ENCODE measurements around the gene RIPOR3. TPM values are rescaled to one million over a fixed set of nuclear protein-coding genes. Genes with fewer than 3 reads are reported as not detected.
A peak's percentile ranks its signal among the peaks of the same experiment; 100 is the strongest.

The RIPOR3 gene
- total RNA-seq, 1 donor from 2014 or later: not detected

DNA sequence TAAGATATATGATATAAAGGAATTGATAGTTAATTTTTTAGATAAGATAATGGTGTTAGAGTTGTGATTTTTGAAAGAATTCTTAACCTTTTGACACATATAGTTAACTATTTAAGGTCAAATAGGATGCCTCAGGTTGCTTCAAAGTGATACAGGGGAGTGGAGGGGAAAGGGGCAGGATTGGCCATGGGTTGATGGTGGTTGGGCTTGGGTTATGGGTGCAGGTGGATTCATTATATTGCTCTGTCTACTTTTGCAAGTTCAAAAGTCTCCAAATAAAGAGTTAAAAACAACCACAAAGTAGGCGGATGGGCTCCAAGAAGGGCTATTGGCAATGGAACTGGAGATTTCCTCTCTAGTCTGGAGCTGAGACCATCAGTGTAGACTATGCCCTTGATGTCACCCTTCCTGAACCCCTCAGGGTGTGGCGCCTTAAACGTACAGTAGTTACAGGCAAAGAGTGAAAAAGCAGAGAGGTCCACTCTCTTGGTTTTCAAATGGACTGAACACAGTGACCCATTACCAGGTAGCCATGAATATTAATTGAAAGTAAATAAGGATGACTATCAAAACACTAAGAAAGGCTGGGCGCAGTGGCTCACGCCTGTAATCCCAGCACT is 100.0 kb downstream of the RIPOR3 start:
- Mint-ChIP-seq H3K4me3 (no peak overlapping the region), H3K27me3 (ENCODE audit: insufficient read depth) (no peaks in the 10 kb centered on the region), H3K27ac (no peak overlapping the region), H3K4me1 (ENCODE audit: low read depth) (no peaks in the 10 kb centered on the region), H3K9me3 (no peaks in the 10 kb centered on the region), H3K36me3 (ENCODE audit: low read depth) (peaks cover 7% of the 10 kb centered on the region)
- intact Hi-C loops (cut with micrococcal nuclease): no loop called here
- no peak for DNase-seq (ENCODE audit: low spot score)

- no peaks in the 10 kb centered on the region for H3K9me3 Mint-ChIP-seq
- intact Hi-C loops (cut with micrococcal nuclease): no loop called here
- H3K27ac Mint-ChIP-seq: no peak overlapping the region
- H3K4me3 Mint-ChIP-seq: no peak overlapping the region
- peaks cover 7% of the 10 kb centered on the region for H3K36me3 Mint-ChIP-seq (ENCODE audit: low read depth)
- DNase-seq (ENCODE audit: low spot score): no peak
- H3K27me3 Mint-ChIP-seq (ENCODE audit: insufficient read depth): no peaks in the 10 kb centered on the region
- no peaks in the 10 kb centered on the region for H3K4me1 Mint-ChIP-seq (ENCODE audit: low read depth)
These were observed 101.0 kb downstream of the RIPOR3 start for GRCh38 chr20:50590348-50590664.

GRCh38 chr20:50589548-50590347 is 101.6 kb downstream of the RIPOR3 start:
- no peak for DNase-seq (ENCODE audit: low spot score)
- Mint-ChIP-seq H3K9me3 (no peaks in the 10 kb centered on the region), H3K4me3 (no peak overlapping the region), H3K27ac (no peak overlapping the region), H3K27me3 (ENCODE audit: insufficient read depth) (no peaks in the 10 kb centered on the region), H3K4me1 (ENCODE audit: low read depth) (no peaks in the 10 kb centered on the region), H3K36me3 (ENCODE audit: low read depth) (peaks cover 12% of the 10 kb centered on the region)
- intact Hi-C loops (cut with micrococcal nuclease): no loop called here

GRCh38 chr20:50588034-50588736 is 103.2 kb downstream of the RIPOR3 start:
- DNase-seq (ENCODE audit: low spot score): peak; percentile 51
- H3K4me3 Mint-ChIP-seq: no peak overlapping the region
- intact Hi-C loops (cut with micrococcal nuclease): no loop called here
- no peaks in the 10 kb centered on the region for H3K9me3 Mint-ChIP-seq
- peaks cover 17% of the 10 kb centered on the region for H3K36me3 Mint-ChIP-seq (ENCODE audit: low read depth)
- no peak overlapping the region for H3K27ac Mint-ChIP-seq
- no peaks in the 10 kb centered on the region for H3K27me3 Mint-ChIP-seq (ENCODE audit: insufficient read depth)
- H3K4me1 Mint-ChIP-seq (ENCODE audit: low read depth): peaks cover 4% of the 10 kb centered on the region

DNA sequence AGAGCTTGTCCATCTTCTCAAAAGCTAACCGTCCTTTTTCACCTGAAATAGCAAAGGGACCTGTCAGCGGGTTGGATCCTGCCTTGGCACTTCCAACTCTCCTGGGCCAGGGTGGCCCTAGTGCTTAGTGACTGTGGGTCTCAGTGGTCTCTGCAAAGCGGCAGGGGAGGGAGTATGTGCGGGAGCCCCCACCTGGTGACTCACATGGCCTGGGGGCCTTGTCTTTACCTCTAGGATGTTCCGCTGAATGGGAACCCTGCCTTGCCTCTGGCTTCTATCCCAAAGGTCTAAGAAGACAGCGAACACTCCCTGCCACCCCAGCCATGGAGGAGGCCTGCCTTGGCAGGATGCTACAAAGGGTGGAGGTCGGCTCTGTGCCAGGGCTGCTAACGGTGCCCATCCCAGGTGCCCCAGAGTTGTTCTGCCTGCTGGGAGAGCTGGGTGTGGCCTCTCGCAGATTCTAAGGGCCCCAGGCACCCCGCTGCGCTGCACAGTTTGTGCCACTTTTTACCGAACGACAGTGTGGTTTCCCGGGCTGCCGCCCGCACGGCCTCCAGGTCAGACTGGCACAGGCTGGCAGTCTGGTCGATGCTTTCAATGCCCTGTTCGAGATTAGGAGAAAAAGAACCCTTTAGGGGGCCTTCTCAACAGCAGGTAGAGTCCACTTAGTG is 103.9 kb downstream of the RIPOR3 start:
- Mint-ChIP-seq H3K4me3 (no peak overlapping the region), H3K4me1 (ENCODE audit: low read depth) (peaks cover 4% of the 10 kb centered on the region), H3K27ac (no peak overlapping the region), H3K27me3 (ENCODE audit: insufficient read depth) (no peaks in the 10 kb centered on the region), H3K36me3 (ENCODE audit: low read depth) (peaks cover 22% of the 10 kb centered on the region), H3K9me3 (no peaks in the 10 kb centered on the region)
- intact Hi-C loops (cut with micrococcal nuclease): no loop called here
- DNase-seq (ENCODE audit: low spot score): no peak

DNA sequence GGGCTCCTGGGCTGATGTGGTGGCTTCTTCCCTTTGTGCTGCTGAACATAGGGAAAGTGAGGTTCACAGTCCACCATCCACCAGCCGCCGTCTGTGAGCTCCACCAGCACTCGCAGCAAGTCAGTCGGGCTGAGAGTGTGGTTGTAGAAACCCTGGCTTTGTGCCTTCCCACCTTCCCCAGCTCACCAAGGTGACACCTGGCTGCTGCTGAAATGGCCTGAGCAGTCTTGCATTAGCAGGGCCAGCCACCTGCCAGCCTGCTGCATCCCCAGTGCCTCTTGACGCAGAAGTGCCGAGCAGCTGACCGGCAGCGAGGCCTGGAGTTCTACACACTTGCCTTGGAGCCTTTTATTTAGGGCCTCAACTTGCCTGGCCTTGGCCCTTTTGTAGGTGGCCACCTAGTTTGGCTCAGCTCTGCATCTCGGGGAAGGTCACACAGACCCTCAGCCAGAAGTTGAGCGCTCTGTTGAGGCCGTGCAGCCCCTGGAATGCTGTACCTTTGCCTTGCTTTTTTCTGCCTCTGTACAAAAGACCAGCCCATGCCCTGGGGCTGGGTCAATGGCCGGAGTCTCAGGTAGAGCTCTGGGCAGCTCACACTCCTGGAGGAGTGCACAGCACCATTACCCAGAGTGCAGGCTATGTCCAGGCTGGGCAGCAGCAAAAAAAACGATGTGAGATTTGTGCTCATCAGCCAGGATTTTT is 104.7 kb downstream of the RIPOR3 start:
- Mint-ChIP-seq H3K9me3 (no peaks in the 10 kb centered on the region), H3K4me1 (ENCODE audit: low read depth) (peaks cover 4% of the 10 kb centered on the region), H3K27me3 (ENCODE audit: insufficient read depth) (no peaks in the 10 kb centered on the region), H3K27ac (no peak overlapping the region), H3K36me3 (ENCODE audit: low read depth) (peaks cover 26% of the 10 kb centered on the region), H3K4me3 (no peak overlapping the region)
- intact Hi-C loops (cut with micrococcal nuclease): no loop called here
- DNase-seq (ENCODE audit: low spot score): no peak

- no peak for DNase-seq (ENCODE audit: low spot score)
- Mint-ChIP-seq H3K4me3 (no peak overlapping the region), H3K27me3 (ENCODE audit: insufficient read depth) (no peaks in the 10 kb centered on the region), H3K27ac (no peak overlapping the region), H3K4me1 (ENCODE audit: low read depth) (peaks cover 4% of the 10 kb centered on the region), H3K9me3 (no peaks in the 10 kb centered on the region), H3K36me3 (ENCODE audit: low read depth) (peaks cover 35% of the 10 kb centered on the region)
- intact Hi-C loops (cut with micrococcal nuclease): no loop called here
These were observed 105.7 kb downstream of the RIPOR3 start for GRCh38 chr20:50585678-50586077.

DNA sequence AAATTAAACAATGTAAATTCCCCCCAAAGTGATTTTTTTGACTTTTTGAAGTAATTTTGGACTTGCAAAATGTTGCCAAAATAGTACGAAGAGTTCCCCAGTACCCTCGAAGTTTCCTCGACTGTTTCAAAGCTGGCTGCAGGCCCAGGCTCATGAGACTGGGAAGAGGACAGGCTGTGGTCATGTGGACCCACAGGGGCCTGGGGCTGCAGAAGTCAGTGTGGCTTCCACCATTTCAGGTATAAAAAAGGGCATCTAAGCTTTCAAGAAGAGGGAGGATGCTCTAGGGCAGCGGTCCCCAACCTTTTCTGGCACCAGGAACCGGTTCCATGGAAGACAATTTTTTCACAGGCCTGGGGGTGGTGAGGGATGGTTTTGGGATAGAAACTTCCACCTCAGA is 106.1 kb downstream of the RIPOR3 start:
- Mint-ChIP-seq H3K4me1 (ENCODE audit: low read depth) (peaks cover 4% of the 10 kb centered on the region), H3K36me3 (ENCODE audit: low read depth) (peaks cover 37% of the 10 kb centered on the region), H3K27ac (peak overlapping the region; percentile 18), H3K27me3 (ENCODE audit: insufficient read depth) (no peaks in the 10 kb centered on the region), H3K4me3 (no peak overlapping the region), H3K9me3 (no peaks in the 10 kb centered on the region)
- DNase-seq (ENCODE audit: low spot score): no peak
- intact Hi-C loops (cut with micrococcal nuclease): no loop called here

DNA sequence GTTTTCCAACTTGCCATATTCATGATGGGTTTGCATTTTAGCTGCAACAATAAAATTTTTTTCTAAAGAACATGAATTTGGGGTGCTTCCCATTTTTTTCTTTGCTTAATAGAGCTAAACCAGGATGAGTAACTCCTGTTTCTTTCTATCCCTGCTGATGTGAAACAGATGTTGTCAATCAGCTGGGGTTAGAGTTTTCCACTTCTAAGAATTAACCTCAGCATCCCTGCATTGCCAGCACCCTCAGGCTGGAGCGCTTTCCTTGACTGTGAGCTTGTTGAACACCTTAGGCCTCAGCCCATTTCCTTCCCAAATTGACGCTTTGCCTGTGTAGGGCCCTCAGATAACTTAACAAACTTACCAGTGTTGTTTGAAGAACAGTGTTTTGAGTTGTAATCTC is 106.7 kb downstream of the RIPOR3 start:
- H3K27me3 Mint-ChIP-seq (ENCODE audit: insufficient read depth): no peaks in the 10 kb centered on the region
- intact Hi-C loops (cut with micrococcal nuclease): no loop called here
- H3K4me3 Mint-ChIP-seq: no peak overlapping the region
- H3K27ac Mint-ChIP-seq: no peak overlapping the region
- peaks cover 41% of the 10 kb centered on the region for H3K36me3 Mint-ChIP-seq (ENCODE audit: low read depth)
- peaks cover 4% of the 10 kb centered on the region for H3K4me1 Mint-ChIP-seq (ENCODE audit: low read depth)
- DNase-seq (ENCODE audit: low spot score): no peak
- H3K9me3 Mint-ChIP-seq: no peaks in the 10 kb centered on the region

DNA sequence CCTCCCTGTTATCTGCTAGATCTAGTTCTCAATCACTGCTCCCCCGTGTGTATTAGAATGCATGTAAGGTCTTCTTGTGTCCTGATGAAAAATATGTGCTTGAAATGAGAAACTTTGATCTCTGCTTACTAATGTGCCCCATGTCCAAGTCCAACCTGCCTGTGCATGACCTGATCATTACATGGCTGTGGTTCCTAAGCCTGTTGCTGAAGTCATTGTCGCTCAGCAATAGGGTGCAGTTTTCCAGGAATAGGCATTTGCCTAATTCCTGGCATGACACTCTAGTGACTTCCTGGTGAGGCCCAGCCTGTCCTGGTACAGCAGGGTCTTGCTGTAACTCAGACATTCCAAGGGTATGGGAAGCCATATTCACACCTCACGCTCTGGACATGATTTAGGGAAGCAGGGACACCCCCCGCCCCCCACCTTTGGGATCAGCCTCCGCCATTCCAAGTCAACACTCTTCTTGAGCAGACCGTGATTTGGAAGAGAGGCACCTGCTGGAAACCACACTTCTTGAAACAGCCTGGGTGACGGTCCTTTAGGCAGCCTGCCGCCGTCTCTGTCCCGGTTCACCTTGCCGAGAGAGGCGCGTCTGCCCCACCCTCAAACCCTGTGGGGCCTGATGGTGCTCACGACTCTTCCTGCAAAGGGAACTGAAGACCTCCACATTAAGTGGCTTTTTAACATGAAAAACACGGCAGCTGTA is 107.7 kb downstream of the RIPOR3 start:
- Mint-ChIP-seq H3K27me3 (ENCODE audit: insufficient read depth) (no peaks in the 10 kb centered on the region), H3K27ac (no peak overlapping the region), H3K36me3 (ENCODE audit: low read depth) (peaks cover 45% of the 10 kb centered on the region), H3K4me3 (no peak overlapping the region), H3K9me3 (no peaks in the 10 kb centered on the region), H3K4me1 (ENCODE audit: low read depth) (peaks cover 4% of the 10 kb centered on the region)
- no peak for DNase-seq (ENCODE audit: low spot score)
- intact Hi-C loops (cut with micrococcal nuclease): no loop called here

- Mint-ChIP-seq H3K9me3 (no peaks in the 10 kb centered on the region), H3K4me3 (no peak overlapping the region), H3K27ac (no peak overlapping the region), H3K36me3 (ENCODE audit: low read depth) (peaks cover 45% of the 10 kb centered on the region), H3K27me3 (ENCODE audit: insufficient read depth) (no peaks in the 10 kb centered on the region), H3K4me1 (ENCODE audit: low read depth) (peaks cover 4% of the 10 kb centered on the region)
- no peak for DNase-seq (ENCODE audit: low spot score)
- intact Hi-C loops (cut with micrococcal nuclease): no loop called here
These were observed 108.6 kb downstream of the RIPOR3 start for GRCh38 chr20:50582591-50583234.

DNA sequence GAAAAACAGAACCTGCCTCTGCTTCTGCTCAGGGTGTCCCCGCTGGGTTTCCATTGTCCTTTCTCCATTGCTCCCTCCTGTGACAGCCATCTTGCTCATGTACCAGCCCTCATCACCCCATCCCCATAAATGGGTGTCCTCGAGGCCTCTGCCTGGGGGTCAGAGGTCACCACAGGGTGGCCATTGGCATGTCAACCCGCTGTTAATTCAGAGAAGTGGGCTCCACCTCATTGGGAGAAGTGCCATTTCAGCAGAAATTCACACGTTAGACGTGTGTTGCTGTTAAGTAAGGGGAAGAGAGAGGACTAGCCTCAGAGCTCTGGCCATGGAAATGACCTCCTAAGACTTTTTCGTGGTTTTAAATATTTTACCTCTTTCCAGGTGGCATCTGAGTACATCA is 109.2 kb downstream of the RIPOR3 start:
- Mint-ChIP-seq H3K4me1 (ENCODE audit: low read depth) (peaks cover 4% of the 10 kb centered on the region), H3K27ac (no peak overlapping the region), H3K4me3 (no peak overlapping the region), H3K9me3 (no peaks in the 10 kb centered on the region), H3K36me3 (ENCODE audit: low read depth) (peaks cover 45% of the 10 kb centered on the region), H3K27me3 (ENCODE audit: insufficient read depth) (no peaks in the 10 kb centered on the region)
- DNase-seq (ENCODE audit: low spot score): no peak
- intact Hi-C loops (cut with micrococcal nuclease): no loop called here

All from activated T-helper 1 cell treated with anti-CD3 and anti-CD28 coated beads, Interleukin-12 subunit alpha, Interleukin-12 subunit beta, Interleukin-2, Interleukin-4 antibody, amounts not matched to agents 30 ng/mL and 10 ng/mL and 1 ng/mL, durations not matched to agents 14 hours and 24 hours and 36 hours (primary cell).